GM13977 (cell line): ENCODE measurements around the gene TK2.
"Not testable (repeated sequence)": the region's sequence is repeated elsewhere in the genome, so short reads cannot be mapped to it uniquely, and the experiment has no call there.

Experiments used
- DNase-seq: peaks from one replicate; pipeline ENCODE4 v3.0.0; 2012; ENCODE audit warnings: low spot score
- CTCF ChIP-seq: IDR thresholded peaks from 2 replicates; pipeline ENCODE4 v1.5.1; 2012; ENCODE audit warnings: mild to moderate bottlenecking, control low read depth; ENCODE audit not compliant: insufficient read depth; ENCODE audit errors: extremely low read depth, missing control alignments
- in situ Hi-C: fragments of 300-500 bp; cut with MboI; formaldehyde crosslinking; loops from one replicate; pipeline ENCODE4 v1.12.0; 2022; ENCODE audit warnings: low sequenced_read_pairs, low pct_unique_long_range_greater_than_20kb, mixed read lengths, inconsistent platforms; ENCODE audit not compliant: unreplicated experiment

TK2 gene

DNA sequence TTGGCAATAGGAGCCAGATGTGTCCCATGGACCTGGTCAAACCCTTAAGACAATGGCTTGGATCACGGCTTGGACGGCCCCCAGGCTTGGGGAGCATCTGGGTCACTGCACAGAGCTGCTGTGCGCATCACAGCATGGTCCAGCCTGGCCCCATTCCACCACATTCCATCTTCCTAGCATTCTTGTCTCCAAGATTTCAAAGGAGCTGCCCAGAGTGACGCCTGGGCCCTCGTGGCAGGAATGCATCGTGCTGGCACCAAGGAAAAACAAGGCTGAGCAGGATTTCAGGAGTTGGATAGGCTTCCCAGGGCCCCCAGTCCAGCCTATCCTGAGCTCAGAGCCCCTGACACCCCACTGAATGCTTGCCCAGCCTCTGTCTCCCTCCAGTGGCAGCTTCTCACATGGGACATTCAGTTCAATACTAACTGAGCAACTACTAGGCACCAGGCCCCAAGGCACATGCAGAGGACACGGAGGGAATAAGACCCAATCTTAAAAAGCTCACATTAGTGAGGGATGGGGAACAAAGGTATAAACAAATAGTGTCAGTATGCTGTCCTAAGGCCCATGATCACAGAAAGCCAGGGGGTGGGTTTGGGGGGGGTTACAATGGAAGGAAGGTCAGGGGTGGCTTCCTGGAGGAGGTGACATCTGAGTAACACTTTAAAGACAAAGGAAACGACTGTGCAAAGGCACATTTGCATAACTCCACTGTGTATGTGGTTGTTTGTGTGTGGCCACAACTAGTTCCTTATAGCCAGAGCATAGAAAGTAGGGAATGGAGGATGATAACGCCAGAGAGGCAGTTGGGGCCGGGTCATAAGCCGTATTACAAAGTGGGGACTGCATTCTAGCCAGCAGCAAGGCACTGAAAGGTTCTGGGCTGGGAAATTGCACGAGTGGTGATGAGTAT lies 34.1 kb downstream of the TK2 start:
- peak; percentile 45 for DNase-seq
- peak; percentile 45 for TF ChIP-seq CTCF
- in situ Hi-C loops = no loop called here

- in situ Hi-C loops, DNase-seq: not testable (repeated sequence)
These were observed 34.8 kb downstream of the TK2 start for GRCh38 chr16:66514980-66515595.

GRCh38 chr16:66514391-66514790 lies 35.5 kb downstream of the TK2 start:
- DNase-seq, in situ Hi-C loops: not testable (repeated sequence)

DNA sequence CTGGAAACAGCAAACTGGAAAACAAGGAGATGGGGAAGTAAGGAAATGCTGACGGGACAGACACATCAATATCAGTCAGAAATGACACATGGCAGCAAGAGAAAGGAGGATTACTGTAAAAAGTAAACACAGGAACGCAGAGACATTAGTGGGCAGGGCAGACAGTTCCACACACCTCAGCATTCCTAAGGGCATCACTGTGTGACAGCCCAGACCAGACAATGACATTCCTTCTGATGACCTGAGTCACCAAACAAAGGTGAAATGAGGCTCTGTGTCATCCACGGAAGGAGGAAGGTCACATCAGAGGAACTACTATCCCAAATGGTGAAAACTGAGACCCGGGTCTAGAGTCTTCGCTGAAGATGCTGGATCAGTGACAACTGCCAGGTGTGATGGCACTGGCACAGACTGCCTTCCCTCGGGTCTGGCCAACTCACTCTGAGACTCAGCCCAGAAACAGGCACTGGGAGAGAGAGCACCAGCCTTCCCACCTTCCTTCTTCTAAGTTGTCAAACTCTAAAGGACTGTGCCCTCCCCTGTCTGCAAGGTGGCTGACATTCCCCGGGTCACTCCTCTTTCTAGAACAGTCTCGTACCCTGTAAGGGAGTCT lies 36.7 kb downstream of the TK2 start:
- DNase-seq = no peak
- in situ Hi-C loops = no loop called here
- TF ChIP-seq CTCF = no peak

GRCh38 chr16:66512272-66513110 lies 37.4 kb downstream of the TK2 start:
- no peak for TF ChIP-seq CTCF
- DNase-seq = no peak
- in situ Hi-C loops = no loop called here

GRCh38 chr16:66511602-66512271 lies 38.2 kb downstream of the TK2 start:
- DNase-seq = no peak
- in situ Hi-C loops = no loop called here
- TF ChIP-seq CTCF = no peak
